GM12874 (cell line): Measurements from ENCODE around the gene MGST2.

Experiments
- TF ChIP-seq, protein P1 (sequence below): IDR thresholded peaks from 2 replicates; pipeline ENCODE4 v1.5.1; 2011; ENCODE audit warnings: low read depth, mild to moderate bottlenecking, control low read depth, low read length, moderate library complexity; ENCODE audit not compliant: insufficient read depth

Gene MGST2

DNA sequence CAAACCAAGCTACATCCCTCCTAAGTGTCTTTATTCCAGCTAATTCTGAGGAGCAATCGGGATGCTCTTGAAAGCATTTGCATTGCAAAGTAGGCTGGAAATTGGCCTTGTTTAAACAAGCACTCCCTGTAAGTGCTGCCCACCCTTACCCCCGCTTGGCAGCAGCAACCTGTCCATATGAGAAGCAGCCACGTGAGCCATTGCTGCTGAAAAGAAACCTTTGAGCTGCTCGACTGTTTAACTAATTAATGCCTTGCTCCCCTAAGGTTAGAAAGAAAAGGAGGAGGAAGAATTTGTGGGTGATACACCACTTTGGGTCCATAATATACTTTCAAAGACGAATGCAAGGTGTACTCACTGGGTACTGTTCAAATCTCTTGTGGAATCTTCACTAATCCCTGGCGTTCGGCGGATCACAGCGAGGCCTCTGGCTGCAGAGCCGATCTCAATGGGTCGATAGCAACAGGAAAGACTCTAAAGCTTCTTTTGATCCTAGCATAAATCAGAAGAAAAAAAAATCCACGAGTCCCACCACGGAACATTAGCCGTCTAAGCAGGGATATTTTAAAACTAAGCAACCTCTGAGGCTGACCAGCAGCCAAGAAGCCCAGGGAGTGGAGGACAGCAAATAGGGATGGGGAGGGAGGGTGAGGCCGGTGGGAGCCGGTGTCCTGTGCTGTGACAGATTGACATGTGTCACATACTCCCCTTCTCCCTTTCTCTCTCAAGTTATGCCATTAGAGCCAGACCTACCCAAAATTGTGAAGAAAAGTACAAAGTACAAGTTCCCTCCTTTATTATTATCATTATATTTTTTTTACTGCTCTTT, 37.2 kb upstream of the MGST2 start:
- TF ChIP-seq, protein P1, sequence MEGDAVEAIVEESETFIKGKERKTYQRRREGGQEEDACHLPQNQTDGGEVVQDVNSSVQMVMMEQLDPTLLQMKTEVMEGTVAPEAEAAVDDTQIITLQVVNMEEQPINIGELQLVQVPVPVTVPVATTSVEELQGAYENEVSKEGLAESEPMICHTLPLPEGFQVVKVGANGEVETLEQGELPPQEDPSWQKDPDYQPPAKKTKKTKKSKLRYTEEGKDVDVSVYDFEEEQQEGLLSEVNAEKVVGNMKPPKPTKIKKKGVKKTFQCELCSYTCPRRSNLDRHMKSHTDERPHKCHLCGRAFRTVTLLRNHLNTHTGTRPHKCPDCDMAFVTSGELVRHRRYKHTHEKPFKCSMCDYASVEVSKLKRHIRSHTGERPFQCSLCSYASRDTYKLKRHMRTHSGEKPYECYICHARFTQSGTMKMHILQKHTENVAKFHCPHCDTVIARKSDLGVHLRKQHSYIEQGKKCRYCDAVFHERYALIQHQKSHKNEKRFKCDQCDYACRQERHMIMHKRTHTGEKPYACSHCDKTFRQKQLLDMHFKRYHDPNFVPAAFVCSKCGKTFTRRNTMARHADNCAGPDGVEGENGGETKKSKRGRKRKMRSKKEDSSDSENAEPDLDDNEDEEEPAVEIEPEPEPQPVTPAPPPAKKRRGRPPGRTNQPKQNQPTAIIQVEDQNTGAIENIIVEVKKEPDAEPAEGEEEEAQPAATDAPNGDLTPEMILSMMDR, result no peak

- TF ChIP-seq, protein P1, result no peak
These were observed 36.0 kb upstream of the MGST2 start for GRCh38 chr4:139629436-139630125.

- TF ChIP-seq, protein P1, result no peak
These were observed 35.5 kb upstream of the MGST2 start for GRCh38 chr4:139630126-139630495.

- TF ChIP-seq, protein P1, result no peak
These were observed 34.6 kb upstream of the MGST2 start for GRCh38 chr4:139630991-139631390.

DNA sequence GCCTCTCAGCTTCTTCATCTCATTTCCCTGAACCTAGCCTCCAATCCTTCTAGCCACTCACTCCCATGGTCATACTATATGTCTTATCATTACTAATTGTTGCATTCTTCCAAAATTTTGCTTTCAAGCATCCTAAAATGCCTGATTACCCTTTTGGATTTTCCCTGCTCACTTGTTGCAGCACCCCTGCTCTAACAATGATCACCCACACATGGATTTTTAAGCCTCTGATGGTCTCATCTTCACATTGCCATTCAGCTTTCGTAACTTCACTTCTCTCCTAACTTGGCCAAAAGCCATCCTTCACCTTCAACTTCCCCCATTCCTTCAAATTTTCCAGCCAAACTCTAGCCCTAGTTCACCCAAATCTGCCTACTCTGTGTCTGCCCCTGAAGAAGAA, 33.8 kb upstream of the MGST2 start:
- TF ChIP-seq, protein P1, result no peak

GRCh38 chr4:139633195-139633594, 32.4 kb upstream of the MGST2 start:
- TF ChIP-seq, protein P1, result no peak

DNA sequence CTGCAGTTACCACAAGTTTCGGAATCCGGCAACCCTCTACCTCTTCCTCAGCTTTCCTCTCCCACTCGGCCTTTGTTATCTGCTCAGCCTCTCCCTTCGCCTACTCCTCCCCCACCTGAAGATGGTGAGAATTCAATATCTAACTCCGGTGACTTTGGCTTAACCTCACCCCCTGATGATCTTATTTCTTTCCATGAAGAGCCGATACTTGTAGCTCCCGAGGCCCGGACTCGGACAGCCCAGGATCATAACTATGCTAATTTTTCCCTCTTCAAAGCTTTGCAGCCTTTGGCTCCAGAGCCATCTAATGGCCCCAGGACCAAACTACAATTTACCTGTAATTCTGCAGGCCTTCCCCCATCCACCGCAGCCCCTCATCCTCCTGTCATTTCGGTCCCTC, 32.0 kb upstream of the MGST2 start:
- TF ChIP-seq, protein P1, result no peak
